Hepatocyte (in vitro differentiated cells): ENCODE data around the gene SORCS3.

Source experiments
- EZH2phosphoT487 ChIP-seq: fragments of 200-600 bp; sonication (generic); IDR thresholded peaks from one replicate; pipeline ENCODE4 v1.6.1; 2018; ENCODE audit warnings: antibody characterized with exemption, mild to moderate bottlenecking, low read depth, moderate library complexity; ENCODE audit not compliant: unreplicated experiment, severe bottlenecking
- TF ChIP-seq, protein P1 (sequence below): fragments of 200-600 bp; sonication (generic); IDR thresholded peaks from 2 replicates; pipeline ENCODE4 v1.5.1; 2016; ENCODE audit warnings: antibody characterized with exemption, mild to moderate bottlenecking; ENCODE audit not compliant: poor library complexity

DNA sequence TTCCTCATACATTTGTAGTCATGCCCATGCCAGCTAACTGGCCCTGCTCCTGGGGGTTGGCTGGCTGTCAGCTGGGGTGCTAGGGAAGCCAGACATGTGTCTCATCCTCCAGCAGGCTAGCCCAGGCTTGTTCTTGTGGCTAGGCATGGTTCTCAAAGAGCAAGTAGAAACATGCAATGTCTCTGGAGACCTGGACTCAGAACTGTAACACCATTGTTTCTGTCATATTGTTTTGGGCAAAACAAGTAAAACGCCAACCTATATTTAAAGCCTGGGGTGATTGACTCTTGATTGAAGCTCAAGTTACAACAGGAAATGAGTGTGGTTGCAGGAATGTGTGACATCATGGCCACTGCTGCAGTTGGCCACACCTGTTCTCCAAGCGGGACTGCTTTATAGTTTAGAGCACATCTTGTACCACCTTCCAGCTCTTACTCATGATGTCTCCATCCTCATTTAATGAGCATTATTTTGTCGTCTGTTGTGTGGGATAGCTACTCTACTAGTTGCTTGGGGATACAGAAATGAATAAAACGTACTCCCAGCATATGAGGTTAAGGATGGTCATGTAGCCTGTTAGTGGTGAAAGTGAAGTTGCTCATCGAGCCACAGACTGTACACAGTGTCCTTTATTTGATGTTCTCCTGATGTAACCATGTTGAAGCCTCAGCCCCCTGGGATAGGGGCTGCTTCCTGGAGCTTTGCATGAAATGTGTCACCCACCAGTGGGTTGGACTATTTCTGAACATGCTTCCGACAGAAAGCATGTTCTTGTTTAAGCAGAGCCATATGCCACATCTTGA, 168.4 kb downstream of the SORCS3 start:
- TF ChIP-seq, protein P1, sequence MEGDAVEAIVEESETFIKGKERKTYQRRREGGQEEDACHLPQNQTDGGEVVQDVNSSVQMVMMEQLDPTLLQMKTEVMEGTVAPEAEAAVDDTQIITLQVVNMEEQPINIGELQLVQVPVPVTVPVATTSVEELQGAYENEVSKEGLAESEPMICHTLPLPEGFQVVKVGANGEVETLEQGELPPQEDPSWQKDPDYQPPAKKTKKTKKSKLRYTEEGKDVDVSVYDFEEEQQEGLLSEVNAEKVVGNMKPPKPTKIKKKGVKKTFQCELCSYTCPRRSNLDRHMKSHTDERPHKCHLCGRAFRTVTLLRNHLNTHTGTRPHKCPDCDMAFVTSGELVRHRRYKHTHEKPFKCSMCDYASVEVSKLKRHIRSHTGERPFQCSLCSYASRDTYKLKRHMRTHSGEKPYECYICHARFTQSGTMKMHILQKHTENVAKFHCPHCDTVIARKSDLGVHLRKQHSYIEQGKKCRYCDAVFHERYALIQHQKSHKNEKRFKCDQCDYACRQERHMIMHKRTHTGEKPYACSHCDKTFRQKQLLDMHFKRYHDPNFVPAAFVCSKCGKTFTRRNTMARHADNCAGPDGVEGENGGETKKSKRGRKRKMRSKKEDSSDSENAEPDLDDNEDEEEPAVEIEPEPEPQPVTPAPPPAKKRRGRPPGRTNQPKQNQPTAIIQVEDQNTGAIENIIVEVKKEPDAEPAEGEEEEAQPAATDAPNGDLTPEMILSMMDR, result no peak
- no peak for TF ChIP-seq EZH2phosphoT487
